HG03575 (cell line): ENCODE results near the gene NHLRC1.
"Not testable (repeated sequence)": the region's sequence is repeated elsewhere in the genome, so short reads cannot be mapped to it uniquely, and the experiment has no call there.

Source experiments
- ATAC-seq: cut with Tn5 transposase; IDR thresholded peaks from one replicate; pipeline ENCODE4 v1.9.1; 2021; ENCODE audit not compliant: unreplicated experiment, insufficient number of reproducible peaks, low FRiP score; ENCODE audit errors: extremely low read depth

NHLRC1 gene

DNA sequence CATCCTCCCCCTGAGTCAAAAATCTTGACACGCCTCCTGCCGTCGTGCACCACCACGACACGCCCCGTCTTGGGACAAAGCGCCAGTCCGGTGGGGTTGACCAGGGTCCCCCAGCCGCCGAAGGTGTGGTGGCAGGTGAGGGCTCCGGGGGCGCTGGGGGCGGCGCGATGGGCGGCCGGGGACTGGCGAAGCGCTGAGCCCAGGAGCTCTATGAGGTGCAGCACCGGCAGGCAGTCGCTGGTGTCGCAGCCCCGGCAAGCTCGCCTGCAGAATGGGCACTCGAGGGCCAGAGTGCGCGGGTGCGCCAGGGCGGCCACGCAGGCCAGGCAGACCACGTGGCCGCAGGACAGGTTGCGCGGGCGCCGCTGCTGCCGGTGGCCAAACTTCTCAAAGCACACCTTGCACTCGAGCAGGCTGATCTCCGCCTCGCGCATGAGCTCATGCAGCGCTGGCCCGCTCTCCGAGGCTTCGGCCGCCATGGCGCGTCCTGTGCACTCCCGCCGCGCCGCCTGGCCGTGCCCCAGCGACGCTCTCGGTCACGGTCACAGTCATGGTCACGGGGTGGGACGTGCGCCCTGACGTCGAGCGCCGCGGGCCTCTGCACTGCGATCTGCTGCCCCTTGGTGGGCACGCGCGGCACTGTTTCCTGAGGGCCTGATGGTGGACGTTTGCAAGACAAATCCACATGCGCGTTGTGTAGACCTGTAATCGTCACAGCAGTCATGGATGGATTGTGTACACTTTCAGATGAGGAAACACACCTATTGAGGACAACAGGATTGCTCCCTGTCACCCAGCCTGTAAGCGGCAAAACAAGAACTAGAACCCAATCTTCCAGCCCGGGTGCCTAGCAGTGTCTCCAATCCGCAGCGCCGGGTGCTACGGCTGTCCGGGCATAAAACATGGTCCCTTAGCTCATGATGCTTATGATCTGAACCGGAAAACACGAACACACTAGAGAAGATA lies at the start of gene NHLRC1:
NHLRC1 (minus strand) TSS at position 550 of the 966 bp plus-strand sequence; CDS start at position 479, 71 bp downstream.
- peak; percentile 89 for ATAC-seq

DNA sequence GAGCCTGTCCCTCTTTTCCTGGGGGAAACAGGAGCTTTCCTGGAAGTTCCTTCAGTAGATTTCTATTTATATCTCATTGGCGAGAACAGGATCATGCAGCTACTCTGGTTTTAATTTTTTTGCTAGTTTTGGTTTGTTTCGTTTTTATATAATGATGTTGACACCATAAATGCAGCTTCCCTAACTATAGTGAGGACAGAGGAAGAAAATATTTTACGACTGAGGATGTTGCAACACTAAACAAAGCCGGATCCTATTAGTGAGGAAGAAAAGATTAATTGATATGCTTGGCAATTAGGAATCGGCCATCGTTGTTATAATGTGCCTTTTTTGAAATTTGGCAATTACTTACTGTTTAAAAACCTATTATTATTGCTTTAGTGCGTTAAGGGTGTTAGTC lies 49.4 kb upstream of the NHLRC1 start:
- ATAC-seq, result no peak

DNA sequence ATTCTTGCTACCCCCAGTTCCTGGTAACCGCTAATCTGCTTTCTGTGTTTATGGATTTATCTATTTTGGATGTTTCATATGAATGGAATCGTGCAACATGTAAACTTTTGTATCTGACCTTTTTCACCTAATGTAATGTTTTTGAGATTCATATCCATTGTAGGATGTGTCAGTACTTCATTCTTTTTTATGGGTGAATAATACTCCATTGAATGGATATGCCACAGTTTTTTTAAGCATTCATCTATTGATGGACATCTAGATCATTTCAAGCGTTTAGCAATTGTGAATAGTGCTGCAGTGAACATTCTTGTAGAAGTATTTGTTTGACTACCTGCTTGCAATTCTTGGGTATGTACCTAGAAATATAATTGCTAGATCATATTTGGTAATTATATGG lies 45.8 kb upstream of the NHLRC1 start:
- no peak for ATAC-seq

DNA sequence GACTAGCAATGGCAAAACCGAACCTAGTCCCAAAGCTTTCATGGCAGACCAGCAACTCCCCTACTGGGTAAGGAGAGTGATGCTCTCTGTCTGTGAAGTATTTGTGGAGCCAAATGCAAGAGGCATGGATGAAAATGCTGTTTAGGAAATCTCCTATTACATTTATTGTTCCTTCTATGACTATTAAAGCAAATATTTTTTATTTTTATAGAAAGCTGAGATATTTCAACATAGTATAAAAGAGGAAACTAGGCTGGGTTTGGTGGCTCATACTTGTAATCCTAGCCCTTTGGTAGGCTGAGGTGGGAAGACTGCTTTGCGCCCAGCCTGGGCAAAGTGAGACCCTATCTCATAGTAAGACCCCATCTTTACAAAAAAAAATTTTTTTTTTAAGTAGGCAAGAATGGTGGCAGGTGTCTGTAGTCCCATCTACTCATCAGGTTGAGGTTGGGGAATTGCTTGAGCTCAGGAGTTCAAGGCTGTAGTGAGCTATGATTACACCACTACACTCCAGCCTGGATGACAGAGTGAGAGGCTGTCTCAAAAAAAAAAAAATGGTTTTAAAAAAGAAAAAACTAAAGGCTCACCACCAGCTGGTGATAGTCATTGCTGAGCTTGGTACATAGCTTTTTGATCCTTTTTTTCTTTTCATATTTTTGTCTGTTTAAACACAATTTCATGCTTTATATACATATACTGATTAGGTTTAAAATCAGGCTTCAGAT lies 44.0 kb upstream of the NHLRC1 start:
- no peak for ATAC-seq

DNA sequence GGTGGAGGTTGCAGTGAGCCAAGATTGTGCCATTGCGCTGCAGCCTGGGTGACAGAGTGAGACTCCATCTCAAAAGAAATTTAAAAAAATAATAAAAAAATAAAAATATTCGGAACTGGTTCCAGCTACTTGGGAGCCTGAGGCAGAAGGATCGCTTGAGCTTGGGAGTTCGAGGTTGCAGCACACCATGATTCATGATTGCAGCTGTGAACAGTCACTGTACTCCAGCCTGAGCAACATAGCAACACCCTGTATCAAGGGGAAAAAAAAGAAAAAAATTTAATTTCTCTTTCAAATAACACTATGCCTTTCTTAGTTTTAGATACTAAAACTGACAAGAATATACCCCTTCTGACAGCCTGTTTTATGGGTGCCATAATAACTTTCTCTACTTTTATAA lies 43.3 kb upstream of the NHLRC1 start:
- no peak for ATAC-seq

DNA sequence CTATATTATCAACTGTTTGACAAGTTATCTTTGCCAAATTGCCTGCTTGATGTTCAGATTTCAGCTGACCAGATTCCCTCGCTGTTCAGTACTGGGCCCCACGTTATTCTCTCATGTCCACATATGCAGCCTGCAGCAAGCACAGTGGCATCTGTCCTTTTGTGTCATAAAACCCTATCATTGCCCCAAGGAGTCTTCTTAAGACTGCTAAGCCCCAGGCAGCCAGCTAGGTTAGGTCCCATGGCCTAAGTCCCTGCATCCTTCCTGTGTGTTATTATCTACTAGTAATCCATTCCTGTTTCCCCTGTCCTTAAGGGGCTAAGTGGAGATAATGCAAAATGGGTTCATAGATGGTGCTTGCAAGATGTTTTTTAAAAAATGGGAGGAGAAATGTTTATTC lies 39.9 kb upstream of the NHLRC1 start:
- no peak for ATAC-seq

DNA sequence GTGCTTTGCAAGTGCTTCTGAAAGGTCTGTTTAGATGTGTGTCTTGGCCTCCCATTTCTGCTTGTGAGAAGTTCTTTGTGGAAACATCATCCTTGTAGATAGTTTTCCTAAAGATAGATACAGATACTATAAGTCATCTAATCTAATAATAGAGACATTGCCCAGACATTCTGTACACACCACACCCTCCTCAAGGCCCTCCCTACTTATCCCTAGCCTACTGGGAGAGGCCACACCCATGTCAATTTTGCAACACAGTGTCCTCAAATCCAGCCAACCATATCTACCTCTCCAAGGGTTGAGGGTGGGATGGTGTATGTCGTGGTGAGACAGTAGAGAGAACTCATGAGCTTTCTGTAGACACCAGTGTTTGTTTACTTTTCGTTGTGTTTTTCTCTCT lies 39.0 kb upstream of the NHLRC1 start:
- ATAC-seq, result no peak

DNA sequence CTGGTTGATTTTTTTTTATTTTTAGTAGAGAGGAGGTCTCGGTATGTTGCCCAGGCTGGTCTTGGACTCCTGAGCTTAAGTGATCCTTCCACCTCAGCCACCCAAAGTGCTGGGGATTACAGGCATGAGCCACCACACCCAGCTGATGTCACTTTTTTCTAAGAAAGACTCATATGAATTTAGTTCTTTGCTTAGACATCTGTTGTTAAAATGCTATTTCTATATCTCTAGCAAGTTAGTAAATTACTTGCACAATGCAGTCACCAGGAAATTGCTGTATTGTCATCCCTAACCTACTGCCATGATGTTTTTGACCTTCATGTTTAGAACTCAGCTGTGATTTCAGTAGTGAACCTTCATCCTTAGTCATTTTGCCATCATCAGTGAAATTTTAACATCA lies 38.4 kb upstream of the NHLRC1 start:
- ATAC-seq, result no peak

DNA sequence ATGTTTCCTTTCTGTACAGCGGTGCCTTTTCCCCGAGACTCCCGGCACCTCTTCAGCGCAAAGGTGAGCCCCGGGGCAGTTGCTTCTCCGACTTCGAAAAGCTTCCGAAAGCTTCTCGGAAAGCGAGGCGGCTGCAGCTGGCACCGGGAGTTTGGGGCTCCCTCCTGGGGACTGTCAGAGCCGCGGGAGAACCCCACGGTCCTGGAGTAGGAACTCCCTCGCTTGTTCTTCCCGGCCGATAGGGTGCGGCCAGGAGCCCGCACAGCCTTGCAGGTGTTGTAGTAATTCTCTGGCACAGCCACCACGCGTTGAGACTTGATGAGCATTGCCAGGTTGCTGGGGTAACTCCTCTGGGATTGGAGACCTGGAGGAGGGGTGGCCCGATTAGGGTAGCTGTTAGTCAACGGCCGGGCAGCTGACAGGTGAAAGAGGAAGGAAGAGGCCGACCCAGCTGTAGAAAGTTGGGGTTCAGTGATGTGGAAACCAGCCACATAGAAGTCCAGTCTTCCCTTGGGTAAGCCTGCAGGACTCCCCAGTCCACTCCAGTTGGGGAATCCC lies 33.5 kb upstream of the NHLRC1 start:
- peak; percentile 21 for ATAC-seq

DNA sequence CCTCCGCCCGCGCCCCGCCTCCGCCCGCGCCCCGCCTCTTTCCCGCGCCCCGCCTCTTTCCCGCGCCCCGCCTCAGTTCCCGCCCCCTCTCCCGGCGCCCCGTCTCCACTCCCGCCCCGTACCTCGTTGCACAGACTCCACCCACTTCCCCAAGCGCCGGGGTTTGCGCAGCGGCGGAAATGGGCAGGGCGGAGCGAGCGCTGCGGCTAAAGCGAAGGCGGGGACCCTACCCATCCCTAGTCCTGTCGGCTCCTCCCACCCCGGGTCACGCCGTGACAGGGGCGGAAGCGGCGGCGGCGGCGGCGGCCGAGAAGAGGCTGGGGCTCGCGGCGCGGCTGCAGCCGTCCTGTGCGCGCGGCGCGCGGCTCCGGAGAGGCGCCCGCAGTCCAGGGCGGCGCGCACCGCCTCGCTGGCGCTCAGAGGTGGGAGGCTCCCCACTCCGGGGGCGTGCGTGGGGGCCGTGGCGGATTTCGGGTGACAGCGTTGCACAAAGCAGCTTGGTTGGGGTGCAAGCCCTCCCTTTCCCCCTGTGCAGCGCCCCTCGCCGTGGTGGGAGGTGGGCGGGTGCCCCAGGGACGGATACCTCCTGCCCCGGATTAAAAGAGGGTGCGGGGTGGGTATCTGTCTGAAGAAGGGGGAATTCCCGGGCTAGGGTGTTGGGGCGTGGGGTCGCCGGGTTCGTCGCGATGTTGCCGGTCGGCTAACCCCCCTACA lies 32.8 kb upstream of the NHLRC1 start, which contains the start of gene KDM1B:
KDM1B (plus strand) TSS at position 273 of the 714 bp plus-strand sequence. CDS start 4,474 bp downstream, outside the sequence.
- peak; percentile 56 for ATAC-seq

DNA sequence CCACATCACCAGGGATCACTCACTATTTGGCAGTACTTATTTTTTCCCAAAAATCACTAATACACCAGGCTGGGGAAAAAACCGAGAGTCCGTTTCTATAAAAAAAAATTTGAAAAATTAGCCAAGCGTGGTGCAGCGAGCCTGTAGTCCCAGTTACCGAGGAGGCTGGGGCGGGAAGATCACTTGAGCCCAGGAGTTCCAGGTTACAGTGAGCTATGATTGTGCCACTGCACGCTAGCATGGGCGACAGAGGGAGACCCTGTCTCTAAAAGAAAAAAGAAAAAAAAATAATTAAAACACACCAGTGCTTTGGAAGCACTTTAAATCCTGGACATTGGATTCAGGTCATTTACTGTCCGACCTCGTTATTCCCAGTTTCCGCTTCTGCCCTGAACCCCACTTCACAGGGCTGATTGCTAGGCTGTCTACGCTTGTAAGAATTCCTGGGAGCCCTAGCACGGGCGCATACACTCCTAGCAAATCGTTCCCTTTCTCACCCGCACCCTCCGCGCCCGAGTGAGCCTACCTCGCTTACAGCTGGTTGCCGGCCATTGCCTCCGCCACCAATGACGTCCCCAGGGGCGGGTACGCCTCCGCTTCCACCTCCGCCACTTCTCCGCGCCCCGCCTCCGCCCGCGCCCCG lies 32.2 kb upstream of the NHLRC1 start, which contains the start of gene TPMT:
TPMT (minus strand) TSS at position 571 of the 643 bp plus-strand sequence. CDS start 5,950 bp downstream, outside the sequence.
- peak; percentile 19 for ATAC-seq

DNA sequence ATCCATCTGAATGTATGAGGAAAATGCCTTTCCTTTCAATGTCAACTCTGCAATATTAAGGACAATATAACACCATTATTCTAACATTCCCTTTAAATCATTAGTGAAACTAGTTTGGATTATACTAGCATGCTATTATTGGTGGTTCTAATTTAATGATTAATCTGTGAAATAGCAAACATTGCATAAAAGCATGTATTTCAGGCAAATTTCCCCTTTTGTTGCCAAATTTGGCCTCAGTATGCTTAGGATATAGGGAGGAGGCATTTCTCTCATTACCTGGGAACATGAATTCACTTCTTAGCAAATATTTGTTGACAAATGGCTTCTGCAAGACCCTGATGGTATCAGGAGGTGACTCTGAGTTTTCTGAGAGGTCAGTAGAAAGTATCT lies 30.8 kb upstream of the NHLRC1 start:
- ATAC-seq, result no peak

DNA sequence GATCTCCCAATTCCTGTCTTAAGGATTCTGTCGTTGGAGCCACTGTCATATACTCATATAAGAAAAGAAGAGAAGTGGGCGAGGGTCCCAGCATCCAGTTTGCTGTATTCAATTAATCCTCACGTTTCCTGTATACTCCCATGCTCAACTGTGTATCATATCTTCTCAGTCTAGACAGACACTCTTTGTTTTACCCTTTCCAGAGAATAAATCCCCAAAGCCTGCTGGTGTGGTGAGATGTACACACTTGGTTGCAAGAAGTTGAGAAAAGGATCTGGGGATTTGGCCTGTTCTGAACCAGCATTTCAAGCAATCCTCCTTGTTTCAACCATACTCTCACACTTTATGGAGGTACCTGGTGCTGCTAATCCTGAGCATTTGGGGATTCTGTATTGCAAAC lies 29.3 kb upstream of the NHLRC1 start:
- ATAC-seq, result no peak

DNA sequence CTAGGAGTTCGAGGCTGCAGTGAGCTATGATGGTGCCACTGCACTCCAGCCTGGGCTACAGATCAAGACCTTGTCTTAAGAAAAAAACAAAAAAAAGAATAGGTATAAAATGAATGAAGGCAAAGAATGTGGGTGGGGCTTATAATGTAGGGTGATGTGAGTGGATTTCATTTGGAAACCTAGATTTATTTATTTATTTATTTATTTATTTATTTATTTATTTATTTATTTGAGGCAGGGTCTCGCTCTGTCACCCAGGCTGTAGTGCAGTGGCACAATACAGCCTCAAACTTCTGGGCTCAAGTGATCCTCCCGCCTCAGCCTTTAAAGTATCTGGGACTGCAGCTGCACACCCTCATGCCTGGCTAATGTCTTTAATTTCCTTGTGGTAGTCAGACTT lies 28.9 kb upstream of the NHLRC1 start:
- not testable (repeated sequence) for ATAC-seq

DNA sequence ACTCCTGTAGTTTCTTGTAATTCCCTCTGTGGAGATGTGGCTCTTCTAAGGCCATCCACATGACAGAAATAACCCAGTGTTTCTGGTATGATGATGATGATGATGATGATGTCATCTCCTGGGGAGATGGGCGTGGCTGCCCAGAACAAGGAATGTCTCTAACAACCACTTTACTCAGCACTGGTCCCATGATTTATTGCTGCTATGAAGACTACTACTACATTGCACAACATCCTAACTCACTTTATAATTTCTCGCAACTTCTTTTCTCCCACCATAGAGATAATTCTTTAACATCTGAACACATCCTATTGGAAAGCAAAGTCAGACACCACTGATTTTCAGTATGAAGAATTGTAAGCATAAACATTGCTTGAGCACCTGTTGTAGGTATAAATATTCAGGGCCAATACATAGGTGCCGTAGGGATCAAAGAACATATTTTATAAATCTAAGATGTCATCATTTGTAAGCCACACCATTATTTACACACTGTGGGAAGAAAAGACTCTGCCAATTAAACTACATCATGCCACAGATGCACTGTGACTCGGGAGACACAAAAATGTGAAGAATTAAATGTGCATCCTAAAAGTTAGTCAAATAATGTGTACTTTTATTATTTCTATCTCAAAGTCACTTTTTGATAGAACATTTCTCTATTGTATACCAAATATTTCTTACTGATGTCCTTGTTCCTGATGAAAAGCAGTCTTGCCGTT lies 26.0 kb upstream of the NHLRC1 start:
- ATAC-seq, result no peak

DNA sequence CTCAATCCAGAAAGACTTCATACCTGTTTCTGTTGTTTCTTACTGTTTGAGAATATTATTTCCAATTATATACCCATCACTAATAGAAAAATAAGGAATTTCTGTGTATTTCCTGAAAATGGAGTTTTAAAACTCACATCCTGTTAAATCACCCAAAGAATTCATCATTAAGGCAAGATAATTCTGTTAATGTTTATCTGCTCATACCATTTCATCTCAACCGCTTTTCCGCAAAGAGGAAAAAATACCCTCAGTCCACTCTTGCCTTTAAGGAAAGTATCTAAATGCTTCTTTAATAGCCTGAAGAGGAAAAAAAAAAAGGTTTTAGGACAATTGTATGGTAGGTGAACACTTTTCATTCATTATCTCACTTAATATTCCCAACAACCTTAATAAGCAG lies 25.1 kb upstream of the NHLRC1 start:
- ATAC-seq, result no peak

DNA sequence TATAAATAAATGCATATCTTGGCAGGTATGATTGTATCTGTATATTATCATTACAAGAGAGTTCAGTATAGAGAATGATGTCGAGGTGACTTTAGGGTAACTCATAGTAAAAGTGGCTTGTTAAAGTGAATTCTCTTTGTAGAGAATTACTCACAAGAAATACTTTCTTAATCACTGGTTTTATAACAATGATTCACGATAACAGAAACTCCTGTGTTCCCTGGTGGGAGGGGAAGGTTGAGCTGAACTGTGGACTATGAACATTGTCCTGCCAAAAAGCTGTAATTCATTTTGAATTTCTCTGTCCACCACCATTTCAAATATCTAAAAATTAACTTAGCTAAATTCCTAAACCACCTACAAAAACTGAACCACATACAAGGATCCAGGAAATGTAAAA lies 24.7 kb upstream of the NHLRC1 start:
- ATAC-seq, result no peak

DNA sequence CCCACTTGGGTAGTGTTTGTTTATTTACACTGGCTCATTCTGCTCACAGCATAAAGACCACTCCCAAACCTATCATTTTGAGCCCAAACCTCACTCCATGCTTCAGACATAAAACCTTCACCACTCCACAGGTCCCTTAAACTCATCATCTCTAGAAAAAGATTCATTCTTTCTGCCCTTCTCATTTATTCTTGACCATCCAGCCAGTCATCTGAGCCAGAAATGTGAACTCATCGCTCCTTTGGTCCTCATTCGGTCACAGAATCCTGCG lies 20.0 kb upstream of the NHLRC1 start:
- ATAC-seq, result no peak
